Measurements from ENCODE around the gene CCDC149.

CCDC149 gene

GRCh38 chr4:24949970-24950369 is 37.1 kb upstream of the CCDC149 start (continued):
- TF ChIP-seq TSHZ2 (CRISPR knock-in tag; IDR thresholded peaks at IDR 0.05): no peak

- no peak for ATAC-seq
- TF ChIP-seq TOX (CRISPR knock-in tag; IDR thresholded peaks at IDR 0.05; ENCODE audit: borderline replicate concordance) (no peak), CSRNP3 (CRISPR knock-in tag; IDR thresholded peaks at IDR 0.05) (no peak), ISL1 (CRISPR knock-in tag; IDR thresholded peaks at IDR 0.05) (no peak), CSDC2 (CRISPR knock-in tag; IDR thresholded peaks at IDR 0.05) (no peak), ZNF565 (CRISPR knock-in tag; conservative IDR thresholded peaks at IDR 0.05; ENCODE audit: low read depth) (no peak), ZFP3 (CRISPR knock-in tag; IDR thresholded peaks at IDR 0.05) (no peak), TCF4 (CRISPR knock-in tag; IDR thresholded peaks at IDR 0.05; ENCODE audit: borderline replicate concordance) (no peak), BACH2 (CRISPR knock-in tag; IDR thresholded peaks at IDR 0.05; ENCODE audit: borderline replicate concordance) (no peak)
Observed at GRCh38 chr4:24937917-24938281, 25.1 kb upstream of the CCDC149 start.

GRCh38 chr4:24937176-24937916 is 24.5 kb upstream of the CCDC149 start:
- TF ChIP-seq CREB5 (CRISPR knock-in tag; IDR thresholded peaks at IDR 0.05; ENCODE audit: low read depth) (no peak), ZFP30 (CRISPR knock-in tag; IDR thresholded peaks at IDR 0.05) (no peak), CSDC2 (CRISPR knock-in tag; IDR thresholded peaks at IDR 0.05) (no peak), TCF4 (CRISPR knock-in tag; IDR thresholded peaks at IDR 0.05; ENCODE audit: borderline replicate concordance) (no peak), RARB (CRISPR knock-in tag; IDR thresholded peaks at IDR 0.05) (no peak), OSR1 (CRISPR knock-in tag; IDR thresholded peaks at IDR 0.05) (no peak), ZC3H10 (CRISPR knock-in tag; IDR thresholded peaks at IDR 0.05) (no peak), CSRNP3 (CRISPR knock-in tag; IDR thresholded peaks at IDR 0.05) (no peak), GLIS3 (CRISPR knock-in tag; IDR thresholded peaks at IDR 0.05) (no peak), ZFP3 (CRISPR knock-in tag; IDR thresholded peaks at IDR 0.05) (no peak), ESRRG (CRISPR knock-in tag; IDR thresholded peaks at IDR 0.05) (no peak), ZNF70 (CRISPR knock-in tag; IDR thresholded peaks at IDR 0.05) (no peak), ARNTL (CRISPR knock-in tag; IDR thresholded peaks at IDR 0.05; ENCODE audit: borderline replicate concordance, low read depth) (no peak), TOX (CRISPR knock-in tag; IDR thresholded peaks at IDR 0.05; ENCODE audit: borderline replicate concordance) (no peak), SNAI2 (CRISPR knock-in tag; IDR thresholded peaks at IDR 0.05) (no peak), TSHZ2 (CRISPR knock-in tag; IDR thresholded peaks at IDR 0.05) (no peak), PPARA (CRISPR knock-in tag; IDR thresholded peaks at IDR 0.05; ENCODE audit: borderline replicate concordance) (no peak)

More at GRCh38 chr4:24937176-24937916, 24.5 kb upstream of the CCDC149 start:
- ATAC-seq: no peak

Measured in SK-N-SH treated with all-trans-retinoic acid at 6 μM for 48 hours (cell line).